HG03097 (cell line): ENCODE measurements around the gene DCP2.

Experiments
- ATAC-seq: cut with Tn5 transposase; IDR thresholded peaks from one replicate; pipeline ENCODE4 v1.9.1; 2021; ENCODE audit not compliant: unreplicated experiment, low FRiP score

DCP2 gene

DNA sequence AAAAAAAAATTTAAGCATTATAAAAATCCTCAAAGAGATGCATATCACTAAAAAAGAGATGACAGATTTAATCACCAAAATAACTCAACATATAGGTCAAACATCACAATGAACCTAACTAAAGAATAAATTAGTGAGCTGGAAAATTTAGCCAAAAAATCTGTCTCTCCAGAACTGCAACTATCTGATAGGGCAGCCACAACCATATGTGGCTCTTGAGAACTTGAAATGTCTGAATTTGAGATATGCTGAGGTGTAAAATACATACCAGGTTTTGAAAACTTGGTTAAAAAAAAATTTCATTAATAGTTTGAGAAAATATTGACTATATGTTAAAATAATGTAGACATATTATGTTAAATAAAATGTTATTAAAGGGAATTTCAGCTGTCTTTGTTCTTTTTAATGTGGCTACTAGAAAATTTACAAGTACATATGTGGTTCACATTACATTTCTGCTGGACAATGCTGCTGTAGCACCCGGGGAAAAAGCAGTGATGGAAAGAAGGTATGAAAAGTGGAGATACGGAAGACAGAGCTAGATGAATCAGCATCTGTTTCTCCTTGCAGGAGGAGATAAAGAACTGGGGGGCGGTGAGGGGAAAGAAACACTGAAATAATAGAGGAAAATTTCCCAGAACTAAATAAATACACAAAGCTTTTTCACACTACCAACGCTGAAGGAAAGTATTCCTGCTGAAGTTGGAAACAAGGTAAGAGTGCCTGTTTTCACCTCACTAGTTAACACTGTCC is 66.1 kb downstream of the DCP2 start:
- no peak for ATAC-seq

DNA sequence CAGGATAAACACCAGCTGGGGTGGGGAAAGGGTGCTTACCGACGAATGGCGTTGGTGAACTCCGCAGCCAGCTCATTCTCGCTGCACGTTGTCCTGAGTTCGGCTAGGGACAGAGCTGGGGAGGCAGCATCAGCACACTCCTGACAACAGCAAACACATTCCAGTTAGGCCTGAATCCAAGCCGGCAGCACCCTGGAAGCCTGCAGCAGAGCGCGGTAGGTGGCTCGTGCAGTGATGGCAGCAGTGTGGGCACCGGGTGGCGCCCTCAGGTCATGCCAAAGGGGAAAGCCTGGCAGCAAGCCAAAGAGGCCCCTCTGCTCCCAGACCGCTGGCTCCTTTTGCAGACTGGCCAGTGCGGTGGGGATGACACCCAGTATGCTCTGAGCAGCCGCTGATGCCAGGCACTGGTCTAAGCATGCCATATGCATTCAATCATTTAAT is 66.9 kb downstream of the DCP2 start:
- no peak for ATAC-seq

DNA sequence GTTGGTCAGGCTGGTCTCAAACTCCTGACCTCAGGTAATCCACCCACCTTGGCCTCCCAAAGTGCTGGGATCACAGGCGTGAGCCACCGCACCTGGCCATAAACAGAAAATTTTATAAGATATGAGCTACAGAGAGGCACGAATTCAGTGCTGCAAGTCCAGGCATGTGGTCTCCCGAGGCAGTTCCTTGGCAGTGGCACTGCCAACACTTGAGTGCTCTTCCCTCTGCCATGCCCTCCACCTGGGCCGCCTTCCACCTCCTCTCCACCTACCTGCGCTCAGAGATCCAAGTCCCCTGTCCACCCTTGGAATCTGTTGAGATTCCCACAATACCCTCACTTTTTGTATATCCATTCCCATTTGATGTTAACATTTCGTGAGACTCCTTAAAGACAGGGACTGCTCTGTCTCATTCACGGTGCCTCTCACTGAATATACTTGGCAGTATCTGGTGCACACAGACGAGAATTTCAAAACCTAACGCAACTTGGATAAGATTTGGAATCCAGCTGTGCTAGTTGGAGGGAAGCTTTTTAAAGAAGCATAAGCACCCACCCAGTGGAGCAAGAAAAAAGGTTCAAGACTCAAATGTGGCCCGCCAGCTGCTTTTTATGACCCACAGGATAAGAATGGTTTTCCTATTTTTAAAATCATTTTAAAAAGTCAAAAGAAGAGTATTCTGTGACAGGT is 68.3 kb downstream of the DCP2 start:
- ATAC-seq = no peak

- no peak for ATAC-seq
Measured at GRCh38 chr5:113047234-113047633, 70.6 kb downstream of the DCP2 start.

- ATAC-seq = peak; percentile 60
Measured at GRCh38 chr5:113047733-113048652, 71.4 kb downstream of the DCP2 start.

DNA sequence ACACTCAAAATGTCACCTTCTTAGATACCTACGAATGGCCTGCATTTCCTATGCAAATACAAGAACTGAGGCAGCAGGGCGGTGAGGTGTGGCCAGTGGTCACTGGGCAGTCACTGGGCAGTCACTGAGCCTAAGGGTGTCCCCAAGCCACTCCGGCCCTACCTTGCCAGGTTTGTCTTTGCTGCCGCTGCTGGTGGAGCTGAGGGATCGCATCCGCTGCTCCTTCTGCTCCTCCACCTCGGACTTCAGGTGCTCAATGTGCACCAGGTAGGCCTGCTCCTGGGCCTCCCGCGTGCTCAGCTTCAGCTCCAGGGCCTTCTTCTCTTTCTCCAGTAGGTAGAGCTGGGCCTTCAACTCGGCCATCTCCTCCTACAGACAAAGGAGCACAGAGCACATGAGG is 72.3 kb downstream of the DCP2 start:
- ATAC-seq = no peak

- no peak for ATAC-seq
Measured at GRCh38 chr5:113050721-113051382, 74.3 kb downstream of the DCP2 start.

- no peak for ATAC-seq
Measured at GRCh38 chr5:113052041-113052795, 75.6 kb downstream of the DCP2 start.

- ATAC-seq = no peak
Measured at GRCh38 chr5:113053511-113053995, 77.0 kb downstream of the DCP2 start.

DNA sequence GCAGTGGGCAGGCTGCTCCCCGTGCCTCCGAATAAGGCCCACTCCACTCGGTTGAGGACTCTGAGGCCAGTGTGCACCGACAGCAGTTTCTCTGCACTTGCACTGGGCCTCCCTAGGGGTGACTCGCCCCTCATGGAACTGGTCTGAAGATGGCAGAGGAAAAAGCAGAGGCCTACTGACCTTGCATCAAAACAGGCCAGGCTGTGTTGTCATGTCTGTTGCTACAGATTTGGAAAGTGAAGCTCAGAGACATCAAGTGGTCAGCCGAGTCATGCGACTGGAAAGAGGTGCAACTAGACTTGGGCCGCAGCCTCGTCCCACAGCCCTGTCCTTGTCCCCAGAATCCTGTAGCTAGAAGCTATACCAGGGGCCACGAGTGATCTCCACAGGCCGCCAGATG is 78.3 kb downstream of the DCP2 start:
- no peak for ATAC-seq

DNA sequence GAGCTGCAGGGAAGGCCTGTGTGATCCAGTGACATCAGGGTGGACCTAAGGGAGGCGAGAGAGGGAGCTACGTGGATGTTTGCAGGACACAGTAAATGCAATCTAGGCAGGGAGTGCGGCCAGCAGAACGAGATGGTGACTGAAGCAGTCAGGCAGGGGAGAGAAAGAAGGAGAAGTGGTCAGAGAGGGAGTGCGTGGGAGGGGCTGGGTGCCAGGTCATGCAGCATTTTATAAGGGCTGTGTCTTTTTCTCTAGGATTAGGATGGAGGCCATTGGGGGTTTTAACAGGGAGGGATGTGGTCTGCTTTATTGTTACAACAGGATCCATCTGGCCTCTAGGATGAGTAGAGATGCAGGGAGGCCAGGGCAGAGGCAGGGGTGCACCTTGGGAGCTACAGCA is 80.4 kb downstream of the DCP2 start:
- no peak for ATAC-seq

DNA sequence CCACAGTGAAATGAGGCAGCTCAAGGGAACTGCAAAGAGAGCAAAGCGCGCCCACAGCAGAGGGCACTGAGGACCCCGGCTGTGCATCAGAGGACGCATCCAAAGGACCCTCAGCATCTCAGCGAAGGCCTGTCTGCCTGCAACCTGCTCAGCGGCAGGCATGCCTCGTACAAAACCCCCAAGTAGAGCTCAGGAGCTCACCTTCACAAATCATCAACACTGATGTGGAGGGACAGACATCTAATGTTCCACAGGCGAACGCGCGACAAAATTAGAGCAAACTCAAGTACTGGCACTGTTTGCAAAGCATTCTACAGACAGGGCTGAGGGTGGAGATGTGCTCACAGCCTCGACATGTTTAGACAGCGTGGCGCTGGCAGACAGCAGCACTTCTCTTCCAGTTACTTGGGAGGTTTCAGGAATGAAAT is 81.0 kb downstream of the DCP2 start:
- no peak for ATAC-seq

- ATAC-seq = no peak
Measured at GRCh38 chr5:113058269-113058668, 81.7 kb downstream of the DCP2 start.

DNA sequence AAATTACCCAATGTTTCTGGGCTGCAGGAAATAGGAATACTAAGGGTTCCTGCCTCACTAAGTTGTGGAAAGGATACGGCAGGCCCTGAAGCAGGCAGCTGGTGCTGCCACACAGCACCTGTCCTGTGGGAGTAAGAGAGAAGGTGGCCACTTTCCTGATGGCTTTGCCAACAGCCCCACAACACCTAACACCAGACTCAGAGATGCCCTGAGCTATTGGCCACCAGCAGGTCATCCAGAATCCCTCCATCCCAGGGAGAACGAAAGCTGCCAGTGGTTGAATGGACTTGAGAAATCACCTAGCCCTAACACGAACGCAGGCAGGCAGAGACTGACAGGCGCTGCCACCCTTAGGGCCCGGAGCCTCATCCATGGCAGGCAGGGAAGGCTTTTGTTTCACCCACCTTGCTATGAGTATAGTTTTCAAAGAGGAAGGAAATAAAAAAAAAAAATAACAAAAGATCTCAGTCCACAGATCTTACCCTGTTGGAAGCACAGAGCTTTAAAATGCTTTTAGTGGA is 82.2 kb downstream of the DCP2 start:
- no peak for ATAC-seq

GRCh38 chr5:113059232-113060040 is 82.8 kb downstream of the DCP2 start:
- no peak for ATAC-seq

DNA sequence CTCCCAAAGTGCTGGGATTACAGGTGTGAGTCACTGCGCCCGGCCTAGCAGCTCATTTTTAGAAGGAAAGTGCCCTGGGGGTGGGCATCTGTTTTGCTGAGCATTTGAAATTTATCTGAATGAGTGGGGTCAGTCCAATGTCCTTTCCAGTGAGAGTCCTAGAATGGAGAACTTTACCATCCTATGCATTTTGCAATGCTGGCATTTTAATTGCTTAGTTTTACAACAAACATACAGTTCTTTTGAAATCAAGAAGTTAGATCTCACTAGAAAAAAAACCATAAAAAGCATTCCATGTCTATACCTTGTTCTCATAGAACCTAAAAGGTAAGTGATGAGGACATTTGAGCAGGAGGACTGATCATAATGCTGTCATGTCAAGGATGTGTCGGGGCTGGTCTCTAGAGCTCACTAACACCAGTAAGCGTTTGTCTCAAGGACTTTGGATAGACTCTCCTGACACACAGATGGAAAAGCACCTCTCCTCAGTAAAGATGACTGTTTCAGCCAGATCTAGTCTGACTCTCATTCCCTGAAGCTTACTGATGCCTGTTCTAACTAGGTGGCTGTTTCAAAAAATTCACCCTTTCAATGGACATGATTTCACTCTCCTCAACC is 83.9 kb downstream of the DCP2 start:
- ATAC-seq = no peak

GRCh38 chr5:113061846-113062780 is 85.5 kb downstream of the DCP2 start:
- no peak for ATAC-seq
